SH-SY5Y (cell line): Measurements from ENCODE around the gene PHF19.

ENCODE experiments used
- GATA2 ChIP-seq: IDR thresholded peaks from 2 replicates; pipeline ENCODE4 v1.6.1; 2011; ENCODE audit warnings: mild to moderate bottlenecking, low read depth, low read length
- GATA3 ChIP-seq: IDR thresholded peaks from 2 replicates; pipeline ENCODE4 v1.6.1; 2011; ENCODE audit warnings: low read depth, mild to moderate bottlenecking, low read length, moderate library complexity

DNA sequence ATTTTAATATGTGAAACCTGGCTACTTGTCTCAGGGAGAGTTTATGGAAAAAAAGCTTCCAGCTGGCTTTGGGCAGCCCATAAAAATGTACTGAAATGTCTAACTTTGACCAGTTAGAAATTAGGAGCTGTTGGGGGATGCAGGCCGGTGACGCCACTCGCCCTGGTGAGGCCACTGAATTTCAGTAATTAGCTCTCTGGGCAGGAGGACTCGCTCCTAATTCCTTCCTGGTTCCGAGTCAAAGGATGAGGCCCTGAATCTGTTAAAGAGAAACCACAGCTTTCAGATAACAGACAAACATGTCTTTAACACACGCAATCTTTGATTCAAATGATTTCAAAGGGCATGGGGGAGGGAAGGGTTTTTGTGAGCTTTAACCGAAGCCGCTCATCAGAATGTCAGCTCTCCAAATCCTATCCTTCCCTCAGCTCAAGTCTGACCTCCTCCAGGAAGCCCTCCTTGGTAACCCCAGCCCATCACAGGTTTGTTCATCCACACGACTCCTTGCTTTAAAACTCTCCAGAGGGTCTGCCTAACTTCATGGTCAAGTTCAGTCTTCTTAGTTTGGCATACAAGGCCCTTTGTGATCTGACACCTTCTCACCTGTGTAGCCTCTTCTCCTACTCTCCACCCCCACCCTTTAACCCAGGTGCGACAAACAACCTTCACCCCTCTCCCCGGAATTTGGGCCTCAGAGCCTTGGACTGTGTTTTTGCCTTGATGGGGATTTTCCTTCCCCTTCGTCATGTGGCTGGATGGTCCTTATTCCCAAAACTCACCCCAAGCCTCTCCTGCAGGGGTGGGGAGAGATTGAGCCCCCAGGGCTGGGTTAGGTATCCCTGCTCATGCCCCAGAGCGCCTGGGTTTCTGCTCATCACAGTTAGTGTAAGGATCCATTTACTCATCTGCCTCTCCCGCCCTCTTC is 13.6 kb upstream of the PHF19 start:
- TF ChIP-seq GATA2, result no peak
- TF ChIP-seq GATA3, result no peak
